ENCODE data around the gene GNAS-AS1.

Gene GNAS-AS1

DNA sequence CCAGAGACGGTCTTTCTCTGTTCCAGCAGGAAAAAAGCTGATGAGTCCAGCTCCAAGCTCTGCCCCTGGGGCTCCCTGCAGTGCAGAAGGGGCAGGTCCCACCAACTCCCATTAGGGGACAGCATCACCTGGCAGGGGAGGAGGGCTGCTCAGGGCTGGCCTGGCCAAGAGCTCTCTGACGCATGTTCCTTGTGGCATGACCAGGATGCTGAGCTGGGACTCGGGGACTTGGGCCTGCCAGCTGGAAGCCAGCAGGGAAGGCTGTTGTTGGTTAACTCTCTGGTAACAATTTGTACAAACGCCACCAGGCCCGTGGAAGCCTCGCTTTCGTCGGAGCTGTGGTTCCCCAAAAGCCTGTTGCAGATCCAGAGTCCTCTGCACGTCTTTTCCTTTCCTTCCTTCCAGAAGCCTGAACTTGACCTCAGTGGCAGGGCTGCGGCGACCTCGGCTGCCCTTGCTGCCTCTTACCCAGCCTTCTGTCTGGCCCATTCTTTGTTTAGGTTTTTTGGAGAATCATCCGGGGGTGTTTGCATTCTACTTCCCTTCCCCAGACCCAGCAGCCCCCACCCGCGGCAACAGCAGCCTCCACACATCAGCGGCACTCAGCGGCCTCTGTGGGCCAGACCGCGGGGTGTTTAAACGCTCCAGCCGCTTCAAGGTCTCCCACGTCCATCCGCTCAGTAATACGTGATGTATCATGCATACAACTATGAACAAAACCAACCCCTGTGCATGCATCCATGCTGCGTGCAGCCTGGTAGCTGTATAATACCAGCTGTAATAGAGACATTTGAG, 63.3 kb downstream of the GNAS-AS1 start:
- FAIRE-seq, result no peak
- DNase-seq (ENCODE audit: insufficient read length, low spot score), result no peak

DNA sequence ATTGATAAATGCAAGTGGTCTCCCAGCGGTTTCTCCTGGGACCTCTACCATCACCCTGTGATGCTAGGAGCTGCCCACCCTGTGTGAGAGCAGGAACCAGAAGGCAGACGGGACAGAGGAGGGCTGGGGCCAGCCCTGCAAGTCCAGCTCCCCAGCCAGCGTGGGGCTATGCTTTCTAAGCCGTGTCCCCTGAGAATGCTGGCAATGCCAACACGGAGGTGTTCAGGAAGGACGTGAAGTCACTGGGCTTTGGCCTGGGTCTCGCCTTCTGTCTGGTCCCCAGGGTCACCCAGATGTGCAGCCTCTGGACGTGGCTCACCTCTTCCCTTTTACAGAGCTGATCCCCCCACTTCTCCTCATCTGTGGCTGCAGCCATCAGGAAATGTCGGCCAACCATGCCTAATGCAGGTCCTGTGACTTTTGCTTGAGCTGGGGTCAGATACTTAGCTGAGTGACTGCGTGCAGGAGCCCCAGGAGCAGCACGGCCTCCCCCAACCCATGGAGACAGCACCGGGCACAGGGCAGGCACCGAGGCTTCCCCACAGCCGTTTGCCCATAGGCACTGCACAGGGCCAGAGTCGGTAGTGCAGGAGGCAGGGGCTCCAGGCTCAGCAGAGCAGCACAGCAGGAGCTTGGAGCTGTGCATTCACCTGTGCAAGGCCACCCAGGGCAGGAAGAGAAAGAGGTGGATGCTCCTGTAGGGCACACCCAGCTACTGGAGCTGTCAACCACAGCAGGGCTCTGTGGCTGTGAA, 66.2 kb downstream of the GNAS-AS1 start:
- no peak for DNase-seq (ENCODE audit: insufficient read length, low spot score)
- FAIRE-seq, result no peak

- FAIRE-seq (no peak), DNase-seq (ENCODE audit: insufficient read length, low spot score) (no peak)
Observed at GRCh38 chr20:58783511-58784011, 67.1 kb downstream of the GNAS-AS1 start.

DNA sequence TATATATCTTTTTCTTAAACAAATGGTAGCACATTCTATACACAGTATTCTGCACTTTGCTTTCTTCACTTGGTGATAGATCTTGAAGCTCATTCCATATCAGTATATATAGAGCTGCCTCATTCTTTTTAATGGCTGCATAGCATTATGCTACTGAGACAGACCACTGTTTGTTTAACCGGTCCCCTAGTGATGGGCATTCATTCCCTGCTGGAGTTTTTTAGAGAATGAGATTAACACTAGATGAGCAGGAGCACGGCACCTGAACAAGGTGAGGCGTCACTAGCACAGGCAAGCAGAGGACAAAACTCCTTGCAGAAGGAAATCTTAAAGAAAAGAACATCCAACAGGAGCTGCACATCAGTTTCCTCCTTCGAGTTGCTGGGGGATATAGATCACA, 69.6 kb downstream of the GNAS-AS1 start:
- no peak for FAIRE-seq
- no peak for DNase-seq (ENCODE audit: insufficient read length, low spot score)

DNA sequence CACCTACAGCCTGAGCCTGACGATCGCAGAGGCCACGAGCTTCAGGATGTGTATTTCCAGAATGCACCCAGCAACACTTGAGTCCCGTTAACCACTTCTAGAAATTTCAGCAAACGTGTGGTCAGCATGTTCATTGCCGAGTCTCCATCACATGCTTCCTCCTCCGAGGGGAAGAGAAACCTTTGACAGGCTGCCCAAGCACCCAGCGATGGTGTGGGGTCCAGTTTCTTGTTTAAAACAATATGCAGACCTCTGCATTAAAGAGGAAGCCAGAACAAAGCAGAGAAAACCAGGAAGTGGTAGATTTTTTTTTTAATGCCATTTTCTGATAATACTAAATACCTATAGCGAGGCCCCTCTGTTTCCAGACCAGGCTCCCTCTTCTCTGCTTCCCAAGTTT, 71.9 kb downstream of the GNAS-AS1 start:
- DNase-seq (ENCODE audit: insufficient read length, low spot score), result no peak

GRCh38 chr20:58777657-58778056, 73.0 kb downstream of the GNAS-AS1 start:
- FAIRE-seq, result no peak

More for the DNA sequence above, 71.9 kb downstream of the GNAS-AS1 start:
- FAIRE-seq, result no peak

DNA sequence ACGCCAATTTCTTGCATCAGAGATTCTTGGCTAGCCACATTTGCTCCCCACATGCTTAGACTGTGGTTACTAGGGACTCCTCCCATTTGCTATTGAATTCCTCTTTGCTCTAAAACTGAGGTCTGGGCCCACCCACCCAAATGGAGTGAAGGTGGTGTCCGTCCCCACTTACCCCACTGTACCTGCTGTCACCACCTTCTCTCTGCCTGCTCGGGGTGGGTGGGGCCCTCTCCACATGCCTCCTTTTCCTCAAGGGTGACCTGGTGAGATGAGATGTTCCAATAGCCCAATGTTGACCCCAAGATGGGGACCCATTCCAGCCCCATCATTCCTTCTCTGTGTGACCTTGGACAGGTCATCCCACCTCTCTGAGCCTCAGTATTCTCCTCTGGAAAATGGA, 74.6 kb downstream of the GNAS-AS1 start:
- no peak for FAIRE-seq

More at GRCh38 chr20:58777657-58778056, 73.0 kb downstream of the GNAS-AS1 start:
- DNase-seq (ENCODE audit: insufficient read length, low spot score), result no peak

DNA sequence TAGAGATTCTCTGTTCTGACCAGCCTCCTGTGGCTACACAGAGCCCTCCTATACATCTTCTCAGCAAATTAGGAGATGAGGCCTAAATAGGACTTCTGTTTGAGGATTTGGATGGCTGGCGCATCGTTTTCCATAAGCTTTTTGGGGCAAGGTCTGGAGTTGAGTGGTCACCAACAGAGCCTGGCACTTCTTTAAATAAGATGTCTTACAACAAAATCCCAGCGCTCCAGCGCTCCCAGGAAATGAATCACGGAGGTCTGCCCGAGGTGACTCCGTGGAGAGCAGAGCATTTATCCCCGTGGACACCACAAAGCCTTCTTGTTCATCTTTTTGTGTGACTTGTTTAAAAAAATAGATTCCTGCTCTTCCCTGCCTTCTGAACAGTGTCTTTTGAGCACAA, 75.3 kb downstream of the GNAS-AS1 start:
- FAIRE-seq, result no peak
- no peak for DNase-seq (ENCODE audit: insufficient read length, low spot score)

More for the DNA sequence above, 74.6 kb downstream of the GNAS-AS1 start:
- no peak for DNase-seq (ENCODE audit: insufficient read length, low spot score)

DNA sequence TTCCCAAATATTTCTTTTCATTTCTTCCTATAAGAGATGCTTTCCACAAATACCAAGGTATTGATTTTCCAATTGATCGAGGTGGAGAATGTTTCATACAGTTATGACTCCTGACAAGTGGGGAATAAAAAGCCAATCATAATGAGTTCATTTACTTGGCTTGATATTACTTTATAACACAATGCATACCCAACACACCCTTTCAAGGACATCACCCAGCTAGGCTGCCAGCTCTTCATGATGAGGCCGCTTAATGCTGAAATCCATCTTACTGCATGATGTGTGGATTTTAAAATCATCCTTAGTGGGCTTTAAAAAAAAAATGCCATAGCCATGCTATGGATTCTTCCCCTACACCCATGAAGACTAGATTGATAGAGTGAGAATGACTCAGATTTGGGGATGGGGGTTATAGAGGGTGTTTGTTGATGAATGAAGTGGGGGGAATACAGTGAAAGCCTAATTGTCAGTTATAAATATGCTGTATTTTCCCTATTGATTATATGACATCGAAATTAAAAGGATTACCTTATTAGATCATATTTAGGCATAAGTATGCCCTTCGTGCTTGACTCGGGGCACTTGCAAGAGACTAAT, 75.9 kb downstream of the GNAS-AS1 start:
- FAIRE-seq, result no peak

DNA sequence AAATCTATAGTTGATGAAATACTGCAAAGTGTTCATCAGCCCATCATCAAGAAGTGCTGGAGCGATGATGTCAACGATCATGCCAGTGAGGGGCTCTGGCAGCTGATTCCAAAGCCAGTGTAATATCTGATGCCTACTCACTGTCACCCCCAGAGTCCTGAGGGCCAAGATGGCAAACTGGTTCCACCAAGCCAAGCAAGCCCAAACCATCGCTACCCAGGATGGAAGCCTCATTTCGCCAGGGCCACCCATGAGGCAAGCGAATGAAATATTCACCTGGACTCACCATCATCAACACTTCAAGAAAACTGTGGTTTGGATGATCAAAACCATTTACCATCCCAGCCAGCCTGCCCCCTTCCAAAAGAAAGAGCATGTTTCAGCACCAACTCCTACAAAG, 76.5 kb downstream of the GNAS-AS1 start:
- DNase-seq (ENCODE audit: insufficient read length, low spot score), result no peak
- FAIRE-seq, result no peak

More for the DNA sequence above, 75.9 kb downstream of the GNAS-AS1 start:
- no peak for DNase-seq (ENCODE audit: insufficient read length, low spot score)

GRCh38 chr20:58772786-58773185, 77.9 kb downstream of the GNAS-AS1 start:
- no peak for FAIRE-seq
- no peak for DNase-seq (ENCODE audit: insufficient read length, low spot score)
